IMR-90 (cell line): ENCODE data around the gene MARK2. TPM values are rescaled to one million over a fixed set of nuclear protein-coding genes. Genes with fewer than 3 reads are reported as not detected.

Experiments
- ATAC-seq: fragments of 200-7000 bp; cut with Tn5 transposase; 2 replicates; pipeline ENCODE4 v1.9.1; 2020; ENCODE audit warnings: low read depth, mild to moderate bottlenecking, moderate library complexity
- BruUV-seq: library from RNA; stranded (reverse); fragments of 400-500 nt; replicated peaks from 2 replicates; lab custom pipeline; 2021; lab: Mats Ljungman, UMichigan
- CTCF ChIA-PET: fragments of 300-600 bp; formaldehyde crosslinking; extraction: SDS; loops from one replicate; lab custom pipeline; 2021; ENCODE audit warnings: antibody characterized with exemption; lab: Yijun Ruan, JAX
- POLR2A ChIA-PET: fragments of 300-600 bp; sonication (Branson Sonifier 250); formaldehyde crosslinking; loops from one replicate; lab custom pipeline; 2022; ENCODE audit warnings: antibody characterized with exemption; ENCODE audit not compliant: unreplicated experiment; lab: Charles Lee
- DNase-seq: peaks from one replicate; pipeline ENCODE4 v3.0.0; 2013
- H2AFZ ChIP-seq: replicated peaks from 2 replicates; pipeline ENCODE3; 2013; ENCODE audit warnings: low read length, mild to moderate bottlenecking; ENCODE audit not compliant: poor library complexity
- H2AK5ac ChIP-seq: 2 replicates; pipeline ENCODE4 v1.6.1; 2013; ENCODE audit warnings: low read depth, low read length, inconsistent platforms
- H2AK9ac ChIP-seq: replicated peaks from 2 replicates; pipeline ENCODE3; 2013; ENCODE audit warnings: mild to moderate bottlenecking, low read depth, low read length, moderate library complexity; ENCODE audit not compliant: poor library complexity
- H2BK120ac ChIP-seq: 2 replicates; pipeline ENCODE4 v1.6.1; 2013; ENCODE audit warnings: low read depth, low read length, inconsistent platforms
- H2BK15ac ChIP-seq: 3 replicates; pipeline ENCODE4 v1.6.1; 2013; ENCODE audit warnings: low read depth, low read length, inconsistent platforms
- H2BK20ac ChIP-seq: 2 replicates; pipeline ENCODE4 v1.6.1; 2013; ENCODE audit warnings: low read depth, mild to moderate bottlenecking, inconsistent platforms, low read length, moderate library complexity
- H2BK5ac ChIP-seq: 2 replicates; pipeline ENCODE4 v1.6.1; 2013; ENCODE audit warnings: mild to moderate bottlenecking, low read depth, low read length, inconsistent platforms; ENCODE audit not compliant: poor library complexity, severe bottlenecking
- H3K14ac ChIP-seq: replicated peaks from 2 replicates; pipeline ENCODE4 v1.6.1; 2013; ENCODE audit warnings: low read depth, low read length, inconsistent platforms
- H3K18ac ChIP-seq: 2 replicates; pipeline ENCODE4 v1.6.1; 2013; ENCODE audit warnings: low read depth, low read length, control low read depth
- H3K23ac ChIP-seq: 2 replicates; pipeline ENCODE4 v1.6.1; 2013; ENCODE audit warnings: low read depth, low read length, inconsistent platforms
- H3K27ac ChIP-seq: 2 replicates; pipeline ENCODE4 v1.5.1; 2013; ENCODE audit warnings: mild to moderate bottlenecking, control low read depth, low read length; ENCODE audit not compliant: insufficient read depth
- H3K27me3 ChIP-seq: 2 replicates; pipeline ENCODE4 v1.6.1; 2013; ENCODE audit warnings: low read length; ENCODE audit not compliant: control insufficient read depth, insufficient read depth
- H3K36me3 ChIP-seq: 2 replicates; pipeline ENCODE4 v1.6.1; 2013; ENCODE audit warnings: low read length, mixed read lengths; ENCODE audit not compliant: control insufficient read depth, insufficient read depth
- H3K4ac ChIP-seq: 2 replicates; pipeline ENCODE4 v1.6.1; 2013; ENCODE audit warnings: low read depth, low read length, inconsistent platforms
- H3K4me1 ChIP-seq: 2 replicates; pipeline ENCODE4 v1.6.1; 2013; ENCODE audit warnings: low read length, mixed read lengths; ENCODE audit not compliant: control insufficient read depth, insufficient read depth
- H3K4me2 ChIP-seq: 2 replicates; pipeline ENCODE4 v1.6.1; 2013; ENCODE audit warnings: low read depth, mild to moderate bottlenecking, control low read depth, low read length, moderate library complexity
- H3K4me3 ChIP-seq: 2 replicates; pipeline ENCODE4 v1.5.1; 2013; ENCODE audit warnings: low read depth, mild to moderate bottlenecking, control low read depth, low read length, moderate library complexity; ENCODE audit not compliant: insufficient read depth
- H3K56ac ChIP-seq: 2 replicates; pipeline ENCODE4 v1.6.1; 2013; ENCODE audit warnings: low read length, inconsistent platforms; ENCODE audit not compliant: insufficient read depth; ENCODE audit errors: extremely low read depth
- H3K79me1 ChIP-seq, 2 experiments: 2 replicates each; pipeline ENCODE4 v1.6.1; 2013; ENCODE audit warnings: low read length in 2 of 2, inconsistent platforms in 1 of 2, low read depth in 1 of 2
- H3K9ac ChIP-seq: 2 replicates; pipeline ENCODE4 v1.6.1; 2013; ENCODE audit warnings: low read depth, low read length, control low read depth
- H3K9me1 ChIP-seq: 2 replicates; pipeline ENCODE4 v1.6.1; 2013; ENCODE audit warnings: low read length, inconsistent platforms; ENCODE audit not compliant: insufficient read depth
- H3K9me3 ChIP-seq: 2 replicates; pipeline ENCODE4 v1.6.1; 2013; ENCODE audit warnings: low read length; ENCODE audit not compliant: control insufficient read depth, insufficient read depth
- H4K20me1 ChIP-seq: 2 replicates; pipeline ENCODE4 v1.6.1; 2013; ENCODE audit warnings: low read length, inconsistent platforms; ENCODE audit not compliant: insufficient read depth
- H4K5ac ChIP-seq: 2 replicates; pipeline ENCODE4 v1.6.1; 2013; ENCODE audit warnings: mild to moderate bottlenecking, low read depth, low read length, control low read depth
- H4K8ac ChIP-seq, 2 experiments: 2 replicates each; pipeline ENCODE4 v1.6.1; 2013; ENCODE audit warnings: low read depth in 2 of 2, low read length in 2 of 2, control low read depth in 1 of 2, inconsistent platforms in 1 of 2
- H4K91ac ChIP-seq: 2 replicates; pipeline ENCODE4 v1.6.1; 2013; ENCODE audit warnings: low read depth, low read length, inconsistent platforms; ENCODE audit not compliant: insufficient read depth
- BHLHE40 ChIP-seq: fragments of 150-350 bp; IDR thresholded peaks from 2 replicates; pipeline ENCODE4 v1.6.1; 2016; ENCODE audit warnings: mild to moderate bottlenecking, low read depth, low read length
- CEBPB ChIP-seq: IDR thresholded peaks from 2 replicates; pipeline ENCODE4 v1.6.1; 2012; ENCODE audit warnings: low read depth, low read length, improper control_type of control experiment
- CHD1 ChIP-seq: IDR thresholded peaks from 2 replicates; pipeline ENCODE4 v1.6.1; 2012; ENCODE audit warnings: low read depth, low read length, improper control_type of control experiment
- CTCF ChIP-seq: conservative IDR thresholded peaks from 2 replicates; pipeline ENCODE4 v1.5.1; 2012; ENCODE audit warnings: mild to moderate bottlenecking, low read depth, low read length, improper control_type of control experiment
- ELK1 ChIP-seq: fragments of 150-350 bp; IDR thresholded peaks from 2 replicates; pipeline ENCODE4 v1.6.1; 2016; ENCODE audit warnings: low read depth, mild to moderate bottlenecking, low read length, moderate library complexity, borderline replicate concordance
- FOS ChIP-seq: fragments of 150-350 bp; IDR thresholded peaks from 2 replicates; pipeline ENCODE4 v1.6.1; 2016; ENCODE audit warnings: low read depth, low read length
- MAFK ChIP-seq: IDR thresholded peaks from 2 replicates; pipeline ENCODE4 v1.6.1; 2012; ENCODE audit warnings: low read depth, low read length, improper control_type of control experiment
- MAZ ChIP-seq: IDR thresholded peaks from 2 replicates; pipeline ENCODE4 v1.6.1; 2012; ENCODE audit warnings: low read depth, mild to moderate bottlenecking, low read length, improper control_type of control experiment, moderate library complexity, borderline replicate concordance
- MXI1 ChIP-seq: IDR thresholded peaks from 2 replicates; pipeline ENCODE4 v1.6.1; 2012; ENCODE audit warnings: low read depth, mild to moderate bottlenecking, low read length, moderate library complexity, borderline replicate concordance
- NFE2L2 ChIP-seq: fragments of 150-350 bp; IDR thresholded peaks from 2 replicates; pipeline ENCODE4 v1.6.1; 2016; ENCODE audit warnings: low read depth, mild to moderate bottlenecking, low read length
- POLR2A ChIP-seq: IDR thresholded peaks from 2 replicates; pipeline ENCODE4 v1.6.1; 2012; ENCODE audit warnings: mild to moderate bottlenecking, low read depth, low read length
- RAD21 ChIP-seq: IDR thresholded peaks from 2 replicates; pipeline ENCODE4 v1.6.1; 2012; ENCODE audit warnings: low read length, improper control_type of control experiment
- RCOR1 ChIP-seq: IDR thresholded peaks from 2 replicates; pipeline ENCODE4 v1.6.1; 2012; ENCODE audit warnings: mild to moderate bottlenecking, low read length, improper control_type of control experiment; ENCODE audit not compliant: insufficient replicate concordance
- RFX5 ChIP-seq: IDR thresholded peaks from 2 replicates; pipeline ENCODE4 v1.8.0; 2012; ENCODE audit warnings: low read depth, mild to moderate bottlenecking, low read length, moderate library complexity
- SMC3 ChIP-seq: fragments of 150-350 bp; IDR thresholded peaks from 2 replicates; pipeline ENCODE4 v1.6.1; 2016; ENCODE audit warnings: low read depth, mild to moderate bottlenecking, antibody characterized with exemption, low read length, moderate library complexity
- USF2 ChIP-seq: fragments of 150-350 bp; IDR thresholded peaks from 2 replicates; pipeline ENCODE4 v1.6.1; 2017; ENCODE audit warnings: mild to moderate bottlenecking, antibody characterized with exemption, low read length, low read depth
- WGBS, 2 experiments: methylation state at CpG; one replicate each; pipeline versions ENCODE4 v1.1.5 to v1.1.7; 2013; ENCODE audit warnings: missing lambda C conversion rate in 2 of 2; ENCODE audit not compliant: insufficient read length in 1 of 2; ENCODE audit errors: extremely low coverage in 2 of 2; 5-methylcytosine and 5-hydroxymethylcytosine counted together
- dilution Hi-C: fragments of 300-500 bp; cut with HindIII; formaldehyde crosslinking; loops from one replicate; pipeline ENCODE4 v1.14.3; 2018; ENCODE audit warnings: low sequenced_read_pairs; ENCODE audit not compliant: unreplicated experiment
- in situ Hi-C: fragments of 300-500 bp; cut with MboI; formaldehyde crosslinking; loops from 3 replicates; pipeline ENCODE4 v1.14.3; 2019; ENCODE audit warnings: low sequenced_read_pairs, inconsistent platforms, mixed read lengths
- intact Hi-C: fragments of 100-400 bp; cut with micrococcal nuclease; formaldehyde crosslinking; loops from 2 replicates; pipeline ENCODE4 v1.10.0; 2022
- polyA plus RNA-seq, 3 experiments: library from polyadenylated mRNA; depleted of rRNA; stranded (reverse); fragments of >200 nt; gene quantifications; 2 replicates each; pipeline ENCODE4 v1.2.3, GENCODE V29; 2012; ENCODE audit warnings: low replicate concordance in 1 of 3
- total RNA-seq: library from RNA; depleted of rRNA; stranded (reverse); fragments of >200 nt; gene quantifications from 2 replicates; pipeline ENCODE4 v1.2.3, GENCODE V29; 2012

Gene MARK2
- total and polyA plus RNA-seq, 2 of the 4 experiments (the other 2 are of a cell fraction), result 6.6 to 17.3 TPM

GRCh38 chr11:63853476-63853875 lies 14.6 kb downstream of the MARK2 start:
- POLR2A ChIA-PET, result no interaction called here
- H2BK15ac ChIP-seq, result no peak overlapping the region
- intact Hi-C loops, result no loop called here

More at GRCh38 chr11:63853476-63853875, 14.6 kb downstream of the MARK2 start:
- Histone ChIP-seq H3K9me1 (peaks cover 11% of the 10 kb centered on the region), H3K14ac (no peak overlapping the region), H3K18ac (no peak overlapping the region), H2AFZ (no peak overlapping the region), H2BK20ac (no peak overlapping the region), H2AK5ac (no peak overlapping the region), H3K4me2 (no peak overlapping the region), H3K27ac (no peak overlapping the region), H3K36me3 (peaks cover 9% of the 10 kb centered on the region), H3K56ac (no peak overlapping the region), H3K4me1 (peaks cover 4% of the 10 kb centered on the region; the same call in 1 of the 2 replicates), H3K4ac (no peak overlapping the region), H3K9me3 (no peaks in the 10 kb centered on the region), H4K8ac (no peak overlapping the region), H4K20me1 (peaks cover 47% of the 10 kb centered on the region), H3K27me3 (no peaks in the 10 kb centered on the region), H4K91ac (no peak overlapping the region), H3K79me1 (peaks cover 34 to 77% of the 10 kb centered on the region in 2 experiments), H2BK5ac (no peak overlapping the region), H2AK9ac (no peak overlapping the region), H3K4me3 (no peak overlapping the region), H3K23ac (no peak overlapping the region), H3K9ac (no peak overlapping the region), H2BK120ac (no peak overlapping the region), H4K5ac (no peak overlapping the region)
- CTCF ChIA-PET, result no interaction called here
- no CpG with 5 or more reads among the region's 3 CpGs for WGBS, 2 experiments
- no peak for TF ChIP-seq BHLHE40
- TF ChIP-seq CHD1, result no peak
- TF ChIP-seq MAFK, result no peak
- TF ChIP-seq USF2, result no peak
- TF ChIP-seq MXI1, result no peak
- no peak for TF ChIP-seq RAD21
- TF ChIP-seq RFX5, result no peak
- TF ChIP-seq CTCF, result no peak
- TF ChIP-seq CEBPB, result no peak
- no peak for TF ChIP-seq MAZ
- no peak for TF ChIP-seq SMC3
- TF ChIP-seq RCOR1, result no peak
- TF ChIP-seq NFE2L2, result no peak
- no peak for TF ChIP-seq POLR2A
- no peak for TF ChIP-seq FOS
- no peak for TF ChIP-seq ELK1
- ATAC-seq, result no peak
- BruUV-seq, result no TSS peak
- in situ Hi-C loops (no loop called here), dilution Hi-C loops (no loop called here)
- DNase-seq, result no peak
